SH-SY5Y (cell line): ENCODE measurements around the gene KLHL22.

Experiments
- GATA2 ChIP-seq: IDR thresholded peaks from 2 replicates; pipeline ENCODE4 v1.6.1; 2011; ENCODE audit warnings: mild to moderate bottlenecking, low read depth, low read length
- GATA3 ChIP-seq: IDR thresholded peaks from 2 replicates; pipeline ENCODE4 v1.6.1; 2011; ENCODE audit warnings: low read depth, mild to moderate bottlenecking, low read length, moderate library complexity

DNA sequence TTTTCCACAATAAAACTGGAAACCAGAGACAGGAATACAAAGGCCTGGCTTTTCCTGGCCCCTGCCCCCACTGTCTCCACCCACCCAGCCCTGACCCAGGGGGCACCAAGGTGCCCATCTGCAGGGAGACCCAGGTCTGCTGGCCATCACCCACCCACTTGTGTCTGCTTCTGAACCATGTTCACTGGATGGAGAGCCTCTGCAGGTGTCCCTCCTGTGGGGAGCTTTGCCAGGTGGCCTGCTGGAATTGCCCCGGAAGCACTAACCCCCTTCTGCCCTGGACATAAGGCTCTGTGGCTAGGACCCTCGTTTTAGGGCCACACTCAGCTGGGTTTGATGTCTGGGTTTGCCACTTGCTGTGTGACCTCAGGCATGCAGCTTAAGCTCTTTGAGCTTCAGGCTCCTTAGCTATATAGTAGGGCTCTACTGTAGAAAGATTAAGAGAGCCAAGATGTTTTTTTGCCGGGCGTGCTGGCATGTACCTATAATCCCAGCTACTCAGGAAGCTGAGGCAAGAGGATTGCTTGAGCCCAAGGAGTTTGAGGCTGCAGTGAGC is 61.8 kb downstream of the KLHL22 start:
- TF ChIP-seq GATA2 (no peak), GATA3 (no peak)
